ENCODE results near the gene SUCO. TPM values are rescaled to one million over a fixed set of nuclear protein-coding genes. Genes with fewer than 3 reads are reported as not detected.
A peak's percentile ranks its signal among the peaks of the same experiment; 100 is the strongest.

The SUCO gene
- total and polyA plus RNA-seq, 2 of the 13 experiments (the other 11 are each of a cell fraction or from before 2014, with no cell fraction given), result 12.6 to 25.5 TPM

- H3K27ac ChIP-seq (ENCODE audit: extremely low read length, insufficient read depth, low read length), result no peak overlapping the region
- TF ChIP-seq ZKSCAN1 (IDR thresholded peaks at IDR 0.05; ENCODE audit: low read length) (peak; percentile 60; the same call in 1 of the 2 replicates), ZZZ3 (CRISPR knock-in tag; IDR thresholded peaks at IDR 0.05; ENCODE audit: borderline replicate concordance) (no peak)
- peaks cover 2 to 19% of the 10 kb centered on the region in 2 experiments for H3K36me3 ChIP-seq (replicated peaks in 1 of 2; ENCODE audit: control insufficient read depth in 1 of 2, insufficient read depth in 2 of 2, low read length in 2 of 2)
- ATAC-seq, result no peak
- no peak overlapping the region for H2AFZ ChIP-seq (ENCODE audit: low read length)
- H3K4me3 ChIP-seq (replicated peaks in 1 of 3; ENCODE audit: insufficient read depth in 1 of 3, low read depth in 2 of 3, low read length in 3 of 3), result no peak overlapping the region
- in situ Hi-C loops (cut with HindIII; ENCODE audit: extremely low pct_ligation_motif_present, low pct_unique_long_range_greater_than_20kb) (no loop called here), intact Hi-C loops (cut with micrococcal nuclease; ENCODE audit: unreplicated experiment) (no loop called here)
- H3K9ac ChIP-seq (ENCODE audit: insufficient read depth, low read depth, low read length), result no peak overlapping the region
- H3K4me1 ChIP-seq (ENCODE audit: insufficient read depth, low read length), result peaks cover 23% of the 10 kb centered on the region
- ChIA-PET CTCF (ENCODE audit: low intra/inter-chr PET ratio, low total read pairs) (no interaction called here), POLR2A (no interaction called here)
- peaks cover 34% of the 10 kb centered on the region for H3K79me2 ChIP-seq (ENCODE audit: insufficient read depth, low read length)
- WGBS (ENCODE audit: low lambda C conversion rate), result 98% methylated on average over 4 of the region's 4 CpGs
- no peak overlapping the region for H3K4me2 ChIP-seq (ENCODE audit: low read depth, low read length)
- no peak for DNase-seq (ENCODE audit: low spot score)
- BruUV-seq (replicated peaks), result no TSS peak
- no peaks in the 10 kb centered on the region; a peak in 1 of 5 replicates for H3K27me3 ChIP-seq (ENCODE audit: control insufficient read depth in 1 of 2, insufficient read depth in 2 of 2, low read length in 2 of 2)
- H3K9me3 ChIP-seq (ENCODE audit: low read length), result no peaks in the 10 kb centered on the region
- H4K20me1 ChIP-seq (ENCODE audit: insufficient read depth, low read length), result no peaks in the 10 kb centered on the region
- FAIRE-seq, result no peak
Observed at GRCh38 chr1:172554915-172555314, 22.0 kb downstream of the SUCO start.

- peaks cover 6 to 32% of the 10 kb centered on the region in 2 experiments for H3K36me3 ChIP-seq (replicated peaks in 1 of 2; ENCODE audit: control insufficient read depth in 1 of 2, insufficient read depth in 2 of 2, low read length in 2 of 2)
- no peak overlapping the region for H3K4me3 ChIP-seq (replicated peaks in 1 of 3; ENCODE audit: insufficient read depth in 1 of 3, low read depth in 2 of 3, low read length in 3 of 3)
- no peaks in the 10 kb centered on the region for H3K9me3 ChIP-seq (ENCODE audit: low read length)
- ChIA-PET CTCF (ENCODE audit: low intra/inter-chr PET ratio, low total read pairs) (no interaction called here), POLR2A (interaction anchor here (0.9 kb wide), 1 partner anchor 107 kb away, joined by 4 read pairs; no protein-coding TSS in a partner anchor)
- no peak overlapping the region for H3K9ac ChIP-seq (ENCODE audit: insufficient read depth, low read depth, low read length)
- intact Hi-C loops (cut with micrococcal nuclease; ENCODE audit: unreplicated experiment) (no loop called here), in situ Hi-C loops (cut with HindIII; ENCODE audit: extremely low pct_ligation_motif_present, low pct_unique_long_range_greater_than_20kb) (no loop called here)
- H3K27me3 ChIP-seq (ENCODE audit: control insufficient read depth in 1 of 2, insufficient read depth in 2 of 2, low read length in 2 of 2), result no peaks in the 10 kb centered on the region; a peak in 1 of 5 replicates
- DNase-seq (ENCODE audit: low spot score), result no peak
- no peak for ATAC-seq
- H4K20me1 ChIP-seq (ENCODE audit: insufficient read depth, low read length), result no peaks in the 10 kb centered on the region
- H2AFZ ChIP-seq (ENCODE audit: low read length), result no peak overlapping the region
- no peak for FAIRE-seq
- TF ChIP-seq ZSCAN20 (CRISPR knock-in tag; IDR thresholded peaks at IDR 0.05; ENCODE audit: borderline replicate concordance) (no peak), ZNF740 (CRISPR knock-in tag; IDR thresholded peaks at IDR 0.05) (no peak), TMF1 (CRISPR knock-in tag; IDR thresholded peaks at IDR 0.05; ENCODE audit: low read depth) (no peak), ZFX (CRISPR knock-in tag; IDR thresholded peaks at IDR 0.05; ENCODE audit: low read depth) (no peak), MBNL3 (CRISPR knock-in tag; conservative IDR thresholded peaks at IDR 0.05) (no peak), KMT2B (CRISPR knock-in tag; IDR thresholded peaks at IDR 0.05) (no peak), CC2D1A (CRISPR knock-in tag; IDR thresholded peaks at IDR 0.05) (no peak), HNF4G (IDR thresholded peaks at IDR 0.05; ENCODE audit: borderline replicate concordance, low read depth, low read length) (no peak), HNF4G (CRISPR knock-in tag; IDR thresholded peaks at IDR 0.05; ENCODE audit: borderline replicate concordance, low read depth) (no peak), KMT2A (CRISPR knock-in tag; IDR thresholded peaks at IDR 0.05) (no peak), CHD4 (IDR thresholded peaks at IDR 0.05; ENCODE audit: borderline replicate concordance, low read length) (no peak), ATRX (CRISPR knock-in tag; IDR thresholded peaks at IDR 0.05; ENCODE audit: borderline replicate concordance) (no peak), NFE2 (CRISPR knock-in tag; IDR thresholded peaks at IDR 0.05) (no peak), ZNF160 (CRISPR knock-in tag; IDR thresholded peaks at IDR 0.05) (no peak), HOXD1 (CRISPR knock-in tag; IDR thresholded peaks at IDR 0.05) (no peak), ARNT2 (CRISPR knock-in tag; IDR thresholded peaks at IDR 0.05; ENCODE audit: low read depth) (no peak), ZNF205 (CRISPR knock-in tag; IDR thresholded peaks at IDR 0.05) (no peak), TP53 (CRISPR knock-in tag; conservative IDR thresholded peaks at IDR 0.05) (no peak)
- peaks cover 23% of the 10 kb centered on the region for H3K4me1 ChIP-seq (ENCODE audit: insufficient read depth, low read length)
- no TSS peak for BruUV-seq (replicated peaks)
- H3K27ac ChIP-seq (ENCODE audit: extremely low read length, insufficient read depth, low read length), result peak overlapping the region; percentile 6
- H3K4me2 ChIP-seq (ENCODE audit: low read depth, low read length), result no peak overlapping the region
- H3K79me2 ChIP-seq (ENCODE audit: insufficient read depth, low read length), result peaks cover 19% of the 10 kb centered on the region
Observed at GRCh38 chr1:172556461-172556860, 23.5 kb downstream of the SUCO start.

Data from HepG2 (cell line).